Measurements from ENCODE around the gene EOGT.
A peak's percentile ranks its signal among the peaks of the same experiment; 100 is the strongest.

Gene EOGT

DNA sequence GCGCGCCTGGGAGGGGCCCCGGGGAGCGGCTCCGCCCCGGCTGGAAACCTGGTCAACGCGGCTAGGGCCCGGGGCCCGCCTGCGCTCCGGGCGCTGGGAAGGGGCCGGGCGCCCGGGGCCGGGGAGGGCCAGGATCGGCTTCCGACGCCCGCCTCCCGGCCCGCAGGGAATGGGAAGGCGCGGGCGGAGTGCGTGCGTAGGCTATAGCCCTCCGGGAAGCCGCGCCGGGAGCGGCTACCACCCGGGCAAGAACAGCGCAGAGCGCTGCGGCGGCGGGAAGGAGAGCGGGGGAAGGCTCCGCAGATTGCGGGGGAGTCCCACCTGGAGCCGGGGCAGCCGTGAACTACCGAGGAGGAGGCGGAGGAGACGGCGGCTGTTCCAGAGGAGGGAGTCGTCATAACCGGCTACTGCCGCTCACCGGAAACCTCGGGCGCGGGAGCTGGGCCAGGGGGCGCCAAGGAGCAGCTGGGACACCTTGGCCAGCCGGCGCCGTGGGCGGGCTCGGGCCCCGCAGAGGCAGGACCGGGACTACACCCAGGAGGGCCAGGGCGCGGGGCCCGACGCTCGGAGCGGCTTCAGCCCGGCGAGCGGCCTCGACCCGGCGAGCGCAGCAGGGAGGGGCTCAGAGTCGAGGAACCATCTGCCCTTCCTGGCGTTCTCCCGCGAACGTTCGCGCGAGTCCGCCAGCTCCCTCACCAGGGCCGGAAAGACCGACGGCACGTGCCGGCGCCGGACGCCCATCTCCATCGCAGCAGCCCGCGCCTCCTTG is at the start of gene EOGT:
TSS of gene EOGT (minus strand) at position 432 of the 769 bp plus-strand sequence. CDS start 3,838 bp downstream, outside the sequence.
- DNase-seq (ENCODE audit: low spot score in 2 of 2) = peak; percentile 70 to 93
- in situ Hi-C loops (cut with MboI; ENCODE audit: low sequenced_read_pairs) = no loop called here
- H3K27me3 ChIP-seq (ENCODE audit: low read depth) = no peaks in the 10 kb centered on the region
- peaks cover 36% of the 10 kb centered on the region for H3K4me1 ChIP-seq
- peak within 1 kb of the TSS; percentile 65 for H3K4me3 ChIP-seq
- no peaks in the 10 kb centered on the region for H3K9me3 ChIP-seq
- H3K36me3 ChIP-seq (replicated peaks) = peaks cover 12% of the 10 kb centered on the region

DNA sequence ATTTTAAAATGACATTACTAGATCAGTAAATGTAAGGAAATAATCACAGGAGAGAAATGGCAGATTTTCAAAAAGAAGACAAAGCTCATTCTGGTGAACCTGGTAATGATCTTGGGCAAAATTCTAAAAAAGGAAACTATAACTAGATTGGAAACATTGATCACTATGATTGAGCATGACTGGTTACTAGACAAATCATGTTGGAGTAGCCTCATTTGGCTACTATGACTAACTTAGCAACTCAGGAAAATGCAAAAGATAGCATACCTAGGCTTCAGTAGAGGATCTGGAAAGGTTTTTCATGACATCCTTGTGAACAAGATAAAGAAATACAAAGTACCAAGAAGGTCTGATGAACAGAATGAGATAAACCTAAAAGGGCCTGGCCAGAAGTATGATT is 46.2 kb upstream of the EOGT start:
- Histone ChIP-seq H3K36me3 (replicated peaks) (peaks cover 48% of the 10 kb centered on the region), H3K9me3 (no peaks in the 10 kb centered on the region), H3K4me1 (no peaks in the 10 kb centered on the region), H3K27me3 (ENCODE audit: low read depth) (no peaks in the 10 kb centered on the region), H3K4me3 (no peak overlapping the region)
- no peak for DNase-seq (ENCODE audit: low spot score in 2 of 2)
- in situ Hi-C loops (cut with MboI; ENCODE audit: low sequenced_read_pairs) = no loop called here

DNA sequence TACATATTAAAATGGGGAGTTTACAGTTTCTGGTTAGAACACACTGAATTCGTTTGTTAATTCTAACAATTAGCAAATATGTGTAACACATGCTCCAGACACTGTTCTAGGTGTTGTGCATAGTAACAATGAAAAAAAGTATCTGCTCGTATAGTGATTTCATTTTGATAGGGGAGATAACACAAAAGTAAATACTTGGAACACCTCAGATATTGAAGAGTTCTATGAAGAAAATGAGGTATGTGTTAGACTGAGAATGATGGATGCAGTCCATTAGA is 45.4 kb upstream of the EOGT start:
- in situ Hi-C loops (cut with MboI; ENCODE audit: low sequenced_read_pairs) = no loop called here
- DNase-seq (ENCODE audit: low spot score in 2 of 2) = no peak
- H3K36me3 ChIP-seq (replicated peaks) = peaks cover 49% of the 10 kb centered on the region
- H3K9me3 ChIP-seq = no peaks in the 10 kb centered on the region
- H3K4me3 ChIP-seq = no peak overlapping the region
- H3K27me3 ChIP-seq (ENCODE audit: low read depth) = no peaks in the 10 kb centered on the region
- H3K4me1 ChIP-seq = no peaks in the 10 kb centered on the region

DNA sequence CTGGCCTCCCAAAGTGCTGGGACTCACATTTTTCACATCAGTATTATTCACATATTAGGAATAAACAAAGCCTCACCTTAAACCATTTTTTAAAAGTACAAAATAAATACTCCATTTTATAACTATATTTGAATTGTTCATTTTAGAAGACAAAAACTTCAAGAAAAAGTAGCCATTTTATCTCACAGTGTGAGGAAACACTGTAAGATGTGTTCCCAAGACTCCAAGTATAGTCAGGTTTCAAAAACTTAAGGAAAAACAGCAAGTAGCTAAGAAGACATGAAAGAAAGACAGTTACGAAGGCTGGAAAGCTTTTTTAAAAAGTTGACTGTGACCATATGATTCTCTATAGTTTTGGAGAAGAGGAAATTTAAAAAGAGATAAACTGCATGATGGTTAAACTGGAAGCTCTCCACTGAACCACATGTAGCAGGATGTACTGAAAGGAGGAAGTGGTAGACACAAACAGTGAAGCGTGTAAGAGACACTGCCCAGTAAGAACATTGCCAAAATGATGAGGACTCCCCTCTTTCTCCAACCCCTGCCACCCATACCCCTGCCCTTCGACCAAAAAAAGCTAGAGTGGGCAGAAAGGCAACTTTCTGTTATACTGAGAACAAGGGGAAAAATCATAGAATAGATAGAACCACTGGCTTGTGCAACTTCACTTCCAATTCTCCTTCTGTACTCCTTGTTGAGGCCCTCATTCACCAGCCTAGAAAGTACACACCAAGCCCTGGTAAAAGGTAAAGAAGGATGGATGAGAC is 44.9 kb upstream of the EOGT start:
- H3K4me3 ChIP-seq = no peak overlapping the region
- in situ Hi-C loops (cut with MboI; ENCODE audit: low sequenced_read_pairs) = no loop called here
- no peak for DNase-seq (ENCODE audit: low spot score in 2 of 2)
- H3K4me1 ChIP-seq = no peaks in the 10 kb centered on the region
- H3K9me3 ChIP-seq = no peaks in the 10 kb centered on the region
- H3K36me3 ChIP-seq (replicated peaks) = peaks cover 49% of the 10 kb centered on the region
- H3K27me3 ChIP-seq (ENCODE audit: low read depth) = no peaks in the 10 kb centered on the region

DNA sequence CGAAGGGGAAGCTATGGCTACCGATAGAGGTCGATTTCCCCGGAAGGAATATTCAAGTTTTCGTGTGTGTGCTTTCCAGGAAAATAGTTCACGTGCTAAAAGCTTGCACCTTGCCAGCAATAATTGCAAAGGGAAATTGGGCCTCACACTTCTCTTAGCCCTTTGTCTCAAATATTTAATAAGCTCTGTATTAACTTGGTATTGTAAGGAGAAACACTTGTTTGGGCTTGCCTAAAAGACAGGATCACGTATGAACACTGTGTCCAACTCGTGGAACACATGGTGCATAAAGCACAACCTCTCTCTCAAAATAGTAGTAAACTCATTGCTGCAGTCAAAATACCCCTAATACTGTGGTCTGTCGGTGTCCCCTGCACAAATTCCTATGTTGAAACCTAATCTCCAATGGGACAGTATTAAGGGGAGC is 39.0 kb upstream of the EOGT start:
- Histone ChIP-seq H3K4me3 (peak overlapping the region; percentile 87), H3K36me3 (replicated peaks) (peaks cover 19% of the 10 kb centered on the region), H3K4me1 (peaks cover 3% of the 10 kb centered on the region; the same call in 1 of the 2 replicates), H3K9me3 (no peaks in the 10 kb centered on the region), H3K27me3 (ENCODE audit: low read depth) (no peaks in the 10 kb centered on the region)
- in situ Hi-C loops (cut with MboI; ENCODE audit: low sequenced_read_pairs) = no loop called here
- no peak for DNase-seq (ENCODE audit: low spot score in 2 of 2)

DNA sequence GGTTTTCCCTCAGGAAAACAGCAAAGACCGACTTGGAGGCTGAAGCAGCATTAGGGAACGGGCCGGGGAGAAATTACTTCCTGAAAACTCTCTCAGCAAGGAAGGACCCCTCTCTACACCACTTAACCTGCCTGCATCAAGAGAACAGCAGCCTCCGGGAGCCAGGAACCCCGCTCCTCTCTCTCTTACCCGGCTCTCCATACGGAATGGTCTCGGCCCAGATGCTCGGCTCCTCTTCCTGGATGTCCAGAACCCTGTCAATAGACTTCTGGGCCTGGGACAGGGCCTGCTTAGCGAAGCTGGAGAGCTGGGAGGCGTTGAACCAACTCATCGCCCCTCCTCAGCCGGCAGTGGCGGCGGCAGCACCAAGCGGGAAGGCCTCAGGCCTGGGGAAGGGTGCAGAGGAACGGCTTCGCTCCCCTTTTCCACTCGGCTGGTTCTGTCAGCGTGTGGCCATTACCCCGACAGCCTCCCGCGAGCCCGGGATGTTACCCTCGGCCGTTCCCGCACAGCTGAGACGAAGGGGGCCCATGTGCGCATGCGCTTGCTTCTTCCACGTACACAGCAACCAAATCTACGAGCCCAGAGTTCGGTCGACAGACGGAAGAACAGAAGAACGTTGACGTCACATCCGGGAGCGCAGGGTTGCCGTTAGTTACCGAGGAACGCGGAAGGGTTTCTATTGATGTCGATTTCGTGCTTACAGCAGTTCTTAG is 38.4 kb upstream of the EOGT start, which contains the start of gene TMF1:
TSS of gene TMF1 (minus strand) at position 578 of the 716 bp plus-strand sequence. CDS start at position 331, 247 bp downstream.
- in situ Hi-C loops (cut with MboI; ENCODE audit: low sequenced_read_pairs) = no loop called here
- Histone ChIP-seq H3K9me3 (no peaks in the 10 kb centered on the region), H3K4me3 (peak within 1 kb of the TSS; percentile 87), H3K36me3 (replicated peaks) (peaks cover 25% of the 10 kb centered on the region), H3K27me3 (ENCODE audit: low read depth) (no peaks in the 10 kb centered on the region), H3K4me1 (peaks cover 3% of the 10 kb centered on the region; the same call in 1 of the 2 replicates)
- DNase-seq (ENCODE audit: low spot score in 2 of 2) = peak; percentile 97 to 98

DNA sequence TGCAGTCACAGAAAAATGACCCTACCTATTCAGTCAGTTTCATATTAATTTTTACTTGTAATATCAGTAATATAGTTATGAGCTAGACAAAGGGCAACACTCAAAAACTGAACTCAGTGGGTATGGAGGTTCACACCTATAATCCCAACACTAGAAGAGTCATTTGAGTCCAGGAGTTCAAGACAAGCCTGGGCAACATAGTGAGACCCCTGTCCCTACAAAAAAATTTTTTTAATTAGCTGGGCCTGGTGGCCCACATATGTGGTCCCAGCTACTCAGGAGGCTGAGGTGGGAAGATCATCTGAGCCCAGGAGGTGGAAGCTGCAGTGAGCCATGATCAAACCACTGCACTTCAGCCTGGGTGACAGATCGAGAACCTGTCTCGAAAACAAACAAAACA is 35.5 kb upstream of the EOGT start:
- in situ Hi-C loops (cut with MboI; ENCODE audit: low sequenced_read_pairs) = no loop called here
- Histone ChIP-seq H3K4me3 (no peak overlapping the region), H3K4me1 (peaks cover 3% of the 10 kb centered on the region; the same call in 1 of the 2 replicates), H3K9me3 (no peaks in the 10 kb centered on the region), H3K36me3 (replicated peaks) (peaks cover 27% of the 10 kb centered on the region), H3K27me3 (ENCODE audit: low read depth) (no peaks in the 10 kb centered on the region)
- no peak for DNase-seq (ENCODE audit: low spot score in 2 of 2)

DNA sequence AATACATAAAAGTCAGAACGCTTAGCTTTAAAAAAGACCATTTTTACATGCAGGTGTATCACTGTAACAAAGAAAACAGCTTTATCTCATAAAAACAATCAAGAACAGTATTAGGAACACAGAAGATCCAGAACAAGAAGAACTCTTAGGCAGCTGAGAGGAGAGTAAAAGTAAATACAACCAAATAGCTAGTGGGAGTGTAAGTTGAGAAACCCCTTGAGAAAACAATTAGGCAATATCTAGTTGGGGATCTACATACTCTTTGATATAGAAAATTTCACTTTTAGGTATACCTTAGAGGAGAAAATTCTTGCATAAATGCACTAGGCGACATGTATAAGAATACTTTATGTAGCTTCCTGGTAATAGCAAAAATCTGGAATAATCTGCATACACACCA is 31.1 kb upstream of the EOGT start:
- H3K36me3 ChIP-seq (replicated peaks) = peaks cover 48% of the 10 kb centered on the region

DNA sequence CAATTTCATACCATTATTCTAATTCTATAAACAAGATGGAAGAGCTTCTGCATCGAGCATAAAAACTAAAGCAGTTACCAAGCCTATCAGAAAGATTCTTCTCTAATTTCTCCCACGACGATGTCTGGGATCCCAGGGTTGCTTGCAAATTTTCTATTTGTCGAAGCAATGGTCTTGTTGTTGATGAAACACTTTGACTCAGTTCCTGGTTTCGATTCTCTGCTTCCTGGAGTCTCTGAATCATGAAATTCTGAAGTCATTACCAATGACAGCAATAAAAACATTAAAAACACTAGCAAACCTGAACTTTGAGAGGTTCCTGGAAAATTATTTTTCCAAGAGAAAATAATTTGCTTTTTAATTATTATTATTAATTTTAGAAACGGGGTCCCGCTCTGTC is 20.0 kb upstream of the EOGT start:
- no peaks in the 10 kb centered on the region for H3K27me3 ChIP-seq (ENCODE audit: low read depth)
- H3K36me3 ChIP-seq (replicated peaks) = peaks cover 53% of the 10 kb centered on the region
- in situ Hi-C loops (cut with MboI; ENCODE audit: low sequenced_read_pairs) = no loop called here
- H3K9me3 ChIP-seq = no peaks in the 10 kb centered on the region
- H3K4me1 ChIP-seq = no peaks in the 10 kb centered on the region
- no peak for DNase-seq (ENCODE audit: low spot score in 2 of 2)
- H3K4me3 ChIP-seq = no peak overlapping the region

More for the DNA sequence above, 31.1 kb upstream of the EOGT start:
- in situ Hi-C loops (cut with MboI; ENCODE audit: low sequenced_read_pairs) = no loop called here
- no peaks in the 10 kb centered on the region for H3K4me1 ChIP-seq
- no peaks in the 10 kb centered on the region for H3K9me3 ChIP-seq
- no peak for DNase-seq (ENCODE audit: low spot score in 2 of 2)
- no peaks in the 10 kb centered on the region for H3K27me3 ChIP-seq (ENCODE audit: low read depth)
- H3K4me3 ChIP-seq = no peak overlapping the region

DNA sequence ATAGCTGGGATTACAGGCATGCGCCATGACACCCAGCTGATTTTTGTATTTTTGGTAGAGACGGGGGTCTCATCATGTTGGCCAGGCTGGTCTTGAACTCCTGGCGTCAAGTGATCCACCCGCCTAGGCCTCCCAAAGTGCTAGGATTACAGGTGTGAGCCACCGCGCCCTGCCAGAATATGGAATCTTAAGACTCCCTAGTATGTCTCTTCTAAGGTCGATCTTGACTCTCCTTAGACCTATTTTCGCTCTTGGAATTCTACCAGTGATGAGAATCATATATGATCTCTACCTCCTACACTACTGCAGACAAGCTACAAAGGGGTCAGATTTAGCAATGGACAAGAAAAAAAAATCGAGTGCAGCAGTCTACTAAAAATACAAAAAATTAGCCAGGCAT is 19.3 kb upstream of the EOGT start:
- H3K9me3 ChIP-seq = no peaks in the 10 kb centered on the region
- no peaks in the 10 kb centered on the region for H3K4me1 ChIP-seq
- H3K27me3 ChIP-seq (ENCODE audit: low read depth) = no peaks in the 10 kb centered on the region
- no peak for DNase-seq (ENCODE audit: low spot score in 2 of 2)
- in situ Hi-C loops (cut with MboI; ENCODE audit: low sequenced_read_pairs) = no loop called here
- H3K4me3 ChIP-seq = no peak overlapping the region
- peaks cover 55% of the 10 kb centered on the region for H3K36me3 ChIP-seq (replicated peaks)

DNA sequence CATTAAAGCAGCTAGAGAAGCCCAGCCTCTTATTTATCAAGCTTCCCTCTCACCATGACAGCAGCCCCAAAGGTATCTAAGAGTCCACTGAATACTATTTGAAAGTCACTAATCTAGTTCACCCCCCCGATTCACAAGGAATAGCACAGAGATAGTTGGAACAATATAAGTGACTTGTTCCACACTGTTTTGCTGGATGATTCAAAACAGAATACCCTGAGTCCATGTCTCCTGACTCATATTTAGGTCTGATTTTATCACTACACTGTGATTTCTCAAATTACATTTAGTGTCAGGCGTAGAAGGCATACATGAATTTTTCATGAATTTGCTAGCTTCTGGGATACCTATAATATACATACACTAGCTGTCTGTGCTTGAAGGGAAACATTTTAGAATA is 18.7 kb upstream of the EOGT start:
- H3K4me1 ChIP-seq = no peaks in the 10 kb centered on the region
- H3K27me3 ChIP-seq (ENCODE audit: low read depth) = no peaks in the 10 kb centered on the region
- H3K36me3 ChIP-seq (replicated peaks) = peaks cover 56% of the 10 kb centered on the region
- H3K4me3 ChIP-seq = no peak overlapping the region
- in situ Hi-C loops (cut with MboI; ENCODE audit: low sequenced_read_pairs) = no loop called here
- no peak for DNase-seq (ENCODE audit: low spot score in 2 of 2)
- H3K9me3 ChIP-seq = no peaks in the 10 kb centered on the region

DNA sequence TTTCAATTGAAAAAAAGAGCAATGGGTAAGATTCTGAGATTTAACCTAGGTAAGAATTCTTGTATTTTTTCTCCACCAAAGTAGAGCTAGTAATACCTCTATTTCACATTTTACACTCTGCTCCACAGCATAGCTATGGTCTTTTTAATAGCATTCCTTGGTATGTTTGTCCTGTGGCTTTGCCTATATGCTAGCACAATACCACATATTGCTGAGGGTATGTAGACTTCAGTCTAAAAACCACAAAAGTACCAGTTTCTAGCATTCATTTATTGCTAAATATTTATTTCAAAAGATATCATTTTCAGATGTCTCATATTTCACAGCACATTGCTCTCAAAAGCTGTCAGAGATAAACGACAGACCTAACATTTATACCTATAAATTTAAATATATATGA is 18.2 kb upstream of the EOGT start:
- no peaks in the 10 kb centered on the region for H3K4me1 ChIP-seq
- in situ Hi-C loops (cut with MboI; ENCODE audit: low sequenced_read_pairs) = no loop called here
- H3K36me3 ChIP-seq (replicated peaks) = peaks cover 52% of the 10 kb centered on the region

DNA sequence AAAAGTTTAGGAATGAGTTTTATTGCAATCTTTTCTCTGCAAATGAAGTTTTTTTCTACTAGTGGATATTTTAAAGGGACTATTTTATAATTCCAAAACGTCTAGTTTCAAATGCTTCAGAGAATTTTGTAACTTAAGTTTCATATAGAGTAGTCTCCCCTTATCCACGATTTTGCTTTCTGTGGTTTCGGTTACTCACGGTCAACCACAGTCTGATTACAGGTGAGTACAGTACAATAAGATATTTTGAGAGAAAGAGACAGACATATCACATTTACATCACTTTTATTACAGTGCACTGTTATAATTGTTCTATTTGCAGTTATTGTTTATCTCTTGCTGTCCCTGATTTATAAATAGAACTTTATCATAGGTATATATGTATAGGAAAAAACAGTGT is 7.4 kb upstream of the EOGT start:
- H3K36me3 ChIP-seq (replicated peaks) = peaks cover 20% of the 10 kb centered on the region
- no peak for DNase-seq (ENCODE audit: low spot score in 2 of 2)
- H3K4me1 ChIP-seq = no peaks in the 10 kb centered on the region
- no peaks in the 10 kb centered on the region for H3K9me3 ChIP-seq
- no peak overlapping the region for H3K4me3 ChIP-seq
- no peaks in the 10 kb centered on the region for H3K27me3 ChIP-seq (ENCODE audit: low read depth)
- in situ Hi-C loops (cut with MboI; ENCODE audit: low sequenced_read_pairs) = no loop called here

More for the DNA sequence above, 18.2 kb upstream of the EOGT start:
- no peak overlapping the region for H3K4me3 ChIP-seq
- DNase-seq (ENCODE audit: low spot score in 2 of 2) = no peak
- no peaks in the 10 kb centered on the region for H3K9me3 ChIP-seq
- H3K27me3 ChIP-seq (ENCODE audit: low read depth) = no peaks in the 10 kb centered on the region

DNA sequence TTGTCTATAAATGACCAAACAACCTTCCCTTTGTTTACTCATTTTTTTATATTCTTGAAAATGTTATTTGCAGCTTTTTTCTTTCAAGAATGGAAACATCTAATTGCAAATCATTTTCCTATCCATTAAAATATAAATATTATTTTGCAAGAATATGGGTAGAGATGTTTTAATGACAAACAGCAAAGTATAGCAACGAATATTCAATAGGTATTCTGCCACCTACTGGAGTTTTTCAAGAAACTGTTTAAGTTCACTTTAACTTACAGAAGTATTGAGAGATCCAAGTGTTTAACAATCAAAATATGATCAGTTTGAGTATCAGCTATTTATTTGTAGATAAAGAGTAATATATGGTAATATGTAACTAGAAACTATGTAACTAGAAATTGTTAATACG is 6.9 kb upstream of the EOGT start:
- H3K4me3 ChIP-seq = no peak overlapping the region
- no peaks in the 10 kb centered on the region for H3K27me3 ChIP-seq (ENCODE audit: low read depth)
- H3K36me3 ChIP-seq (replicated peaks) = peaks cover 16% of the 10 kb centered on the region
- in situ Hi-C loops (cut with MboI; ENCODE audit: low sequenced_read_pairs) = no loop called here
- H3K9me3 ChIP-seq = no peaks in the 10 kb centered on the region
- no peak for DNase-seq (ENCODE audit: low spot score in 2 of 2)
- no peaks in the 10 kb centered on the region for H3K4me1 ChIP-seq

All from HAP-1 (cell line).